ENCODE results near the gene TCEA2.

DNA sequence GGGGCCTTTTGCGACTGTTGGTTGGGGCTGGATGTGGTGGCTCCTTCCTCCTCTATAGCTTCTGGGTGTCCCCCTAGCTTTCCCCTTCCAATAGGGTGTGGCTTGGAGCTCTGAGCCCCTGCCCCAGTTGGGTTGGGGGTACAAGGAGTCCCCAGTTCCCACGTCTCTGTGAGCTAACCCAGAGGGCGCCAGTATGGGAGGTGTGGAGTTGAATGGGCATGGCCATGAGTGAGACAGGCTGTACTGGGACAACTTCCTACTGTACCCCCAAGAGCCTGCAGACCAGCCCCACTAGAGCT is 25.9 kb upstream of the TCEA2 start:
- TF ChIP-seq, protein P1, sequence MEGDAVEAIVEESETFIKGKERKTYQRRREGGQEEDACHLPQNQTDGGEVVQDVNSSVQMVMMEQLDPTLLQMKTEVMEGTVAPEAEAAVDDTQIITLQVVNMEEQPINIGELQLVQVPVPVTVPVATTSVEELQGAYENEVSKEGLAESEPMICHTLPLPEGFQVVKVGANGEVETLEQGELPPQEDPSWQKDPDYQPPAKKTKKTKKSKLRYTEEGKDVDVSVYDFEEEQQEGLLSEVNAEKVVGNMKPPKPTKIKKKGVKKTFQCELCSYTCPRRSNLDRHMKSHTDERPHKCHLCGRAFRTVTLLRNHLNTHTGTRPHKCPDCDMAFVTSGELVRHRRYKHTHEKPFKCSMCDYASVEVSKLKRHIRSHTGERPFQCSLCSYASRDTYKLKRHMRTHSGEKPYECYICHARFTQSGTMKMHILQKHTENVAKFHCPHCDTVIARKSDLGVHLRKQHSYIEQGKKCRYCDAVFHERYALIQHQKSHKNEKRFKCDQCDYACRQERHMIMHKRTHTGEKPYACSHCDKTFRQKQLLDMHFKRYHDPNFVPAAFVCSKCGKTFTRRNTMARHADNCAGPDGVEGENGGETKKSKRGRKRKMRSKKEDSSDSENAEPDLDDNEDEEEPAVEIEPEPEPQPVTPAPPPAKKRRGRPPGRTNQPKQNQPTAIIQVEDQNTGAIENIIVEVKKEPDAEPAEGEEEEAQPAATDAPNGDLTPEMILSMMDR (IDR thresholded peaks at IDR 0.05): no peak
- TF ChIP-seq POLR2A (IDR thresholded peaks at IDR 0.05): no peak

Measured in prostate gland (tissue), 2 donors.